Measurements from ENCODE around the gene KIN.

- TF ChIP-seq CTCF (IDR thresholded peaks at IDR 0.05), result no peak
- no peak for TF ChIP-seq SIN3A (IDR thresholded peaks at IDR 0.05; ENCODE audit: borderline replicate concordance, insufficient read depth, low read depth, low read length)
- peak in 1 of 2 experiments; percentile 10; a peak in 1 of 4 replicates for TF ChIP-seq REST (IDR thresholded peaks at IDR 0.05; ENCODE audit: insufficient read depth in 1 of 2, low read depth in 2 of 2, low read length in 1 of 2)
- TF ChIP-seq POLR2AphosphoS5 (IDR thresholded peaks at IDR 0.05; ENCODE audit: low read depth, low read length), result peak; percentile 79
Observed at GRCh38 chr10:7818295-7819120, 30.7 kb upstream of the KIN start, which contains the start of gene TAF3.

Data from Panc1 (cell line).